ENCODE measurements around the gene RFXAP. TPM values are rescaled to one million over a fixed set of nuclear protein-coding genes. Genes with fewer than 3 reads are reported as not detected.

RFXAP gene
- total RNA-seq, 1 donor from 2014 or later, result 5.5 TPM

DNA sequence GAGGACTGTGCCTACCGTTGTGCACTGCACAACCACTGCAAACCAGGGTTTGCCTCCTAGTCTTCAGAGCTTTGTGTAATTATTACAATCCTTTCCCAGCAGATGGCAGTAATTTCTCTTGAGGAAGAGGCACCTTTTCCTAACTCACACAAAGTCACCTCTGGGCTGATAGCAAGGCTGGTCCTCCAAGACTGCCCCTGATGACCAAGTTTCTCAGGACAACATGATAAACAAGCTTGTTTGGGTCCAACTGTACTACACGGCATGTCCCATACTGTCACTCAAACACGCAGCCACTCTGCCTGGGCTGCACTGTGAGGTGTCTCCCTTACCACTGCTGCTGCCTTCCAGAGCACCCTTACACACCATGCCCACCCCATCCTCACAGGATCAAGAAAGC is 39.3 kb downstream of the RFXAP start:
- Histone ChIP-seq H3K9ac (ENCODE audit: low read length) (no peak overlapping the region), H3K27ac (ENCODE audit: low read depth, low read length) (no peak overlapping the region), H3K4me2 (ENCODE audit: low read length) (no peak overlapping the region), H3K27me3 (ENCODE audit: insufficient read depth, low read length) (no peaks in the 10 kb centered on the region), H4K20me1 (ENCODE audit: insufficient read depth, low read length) (no peaks in the 10 kb centered on the region), H3K4me1 (ENCODE audit: insufficient read depth, low read length) (no peaks in the 10 kb centered on the region), H3K4me3 (ENCODE audit: insufficient read depth, low read depth, low read length) (no peak overlapping the region), H3K9me3 (ENCODE audit: insufficient read depth, low read depth, low read length) (no peaks in the 10 kb centered on the region), H3K36me3 (ENCODE audit: insufficient read depth, low read length) (no peaks in the 10 kb centered on the region), H3K79me2 (ENCODE audit: insufficient read depth, low read length) (no peaks in the 10 kb centered on the region), H2AFZ (ENCODE audit: low read depth, low read length) (no peak overlapping the region)
- Mint-ChIP-seq H3K4me1 (ENCODE audit: low read depth, unreplicated experiment) (peaks cover 5% of the 10 kb centered on the region), H3K36me3 (ENCODE audit: low read depth, unreplicated experiment) (peaks cover under 1% of the 10 kb centered on the region), H3K9me3 (ENCODE audit: unreplicated experiment) (no peaks in the 10 kb centered on the region), H3K4me3 (ENCODE audit: unreplicated experiment) (no peak overlapping the region), H3K27me3 (ENCODE audit: low read depth, unreplicated experiment) (no peaks in the 10 kb centered on the region), H3K27ac (ENCODE audit: unreplicated experiment) (no peak overlapping the region)
- DNase-seq (ENCODE audit: low read depth) (peak; percentile 32), FAIRE-seq (peak; percentile 54)
- TF ChIP-seq, protein P1, sequence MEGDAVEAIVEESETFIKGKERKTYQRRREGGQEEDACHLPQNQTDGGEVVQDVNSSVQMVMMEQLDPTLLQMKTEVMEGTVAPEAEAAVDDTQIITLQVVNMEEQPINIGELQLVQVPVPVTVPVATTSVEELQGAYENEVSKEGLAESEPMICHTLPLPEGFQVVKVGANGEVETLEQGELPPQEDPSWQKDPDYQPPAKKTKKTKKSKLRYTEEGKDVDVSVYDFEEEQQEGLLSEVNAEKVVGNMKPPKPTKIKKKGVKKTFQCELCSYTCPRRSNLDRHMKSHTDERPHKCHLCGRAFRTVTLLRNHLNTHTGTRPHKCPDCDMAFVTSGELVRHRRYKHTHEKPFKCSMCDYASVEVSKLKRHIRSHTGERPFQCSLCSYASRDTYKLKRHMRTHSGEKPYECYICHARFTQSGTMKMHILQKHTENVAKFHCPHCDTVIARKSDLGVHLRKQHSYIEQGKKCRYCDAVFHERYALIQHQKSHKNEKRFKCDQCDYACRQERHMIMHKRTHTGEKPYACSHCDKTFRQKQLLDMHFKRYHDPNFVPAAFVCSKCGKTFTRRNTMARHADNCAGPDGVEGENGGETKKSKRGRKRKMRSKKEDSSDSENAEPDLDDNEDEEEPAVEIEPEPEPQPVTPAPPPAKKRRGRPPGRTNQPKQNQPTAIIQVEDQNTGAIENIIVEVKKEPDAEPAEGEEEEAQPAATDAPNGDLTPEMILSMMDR (IDR thresholded peaks at IDR 0.05; ENCODE audit: insufficient read depth, low read depth, low read length), result peak; percentile 48
- TF ChIP-seq EZH2 (IDR thresholded peaks at IDR 0.05; ENCODE audit: insufficient read depth, low read length), result no peak

GRCh38 chr13:36859259-36859658 is 40.2 kb downstream of the RFXAP start:
- Mint-ChIP-seq H3K27ac (ENCODE audit: unreplicated experiment) (no peak overlapping the region), H3K36me3 (ENCODE audit: low read depth, unreplicated experiment) (peaks cover 4% of the 10 kb centered on the region), H3K27me3 (ENCODE audit: low read depth, unreplicated experiment) (peaks cover 3% of the 10 kb centered on the region), H3K4me1 (ENCODE audit: low read depth, unreplicated experiment) (peaks cover 5% of the 10 kb centered on the region), H3K4me3 (ENCODE audit: unreplicated experiment) (no peak overlapping the region), H3K9me3 (ENCODE audit: unreplicated experiment) (no peaks in the 10 kb centered on the region)
- TF ChIP-seq, protein P1 (IDR thresholded peaks at IDR 0.05; ENCODE audit: insufficient read depth, low read depth, low read length), result no peak
- TF ChIP-seq EZH2 (IDR thresholded peaks at IDR 0.05; ENCODE audit: insufficient read depth, low read length), result no peak
- Histone ChIP-seq H3K36me3 (ENCODE audit: insufficient read depth, low read length) (no peaks in the 10 kb centered on the region), H3K9me3 (ENCODE audit: insufficient read depth, low read depth, low read length) (no peaks in the 10 kb centered on the region), H2AFZ (ENCODE audit: low read depth, low read length) (no peak overlapping the region), H3K9ac (ENCODE audit: low read length) (no peak overlapping the region), H4K20me1 (ENCODE audit: insufficient read depth, low read length) (no peaks in the 10 kb centered on the region), H3K79me2 (ENCODE audit: insufficient read depth, low read length) (no peaks in the 10 kb centered on the region), H3K4me1 (ENCODE audit: insufficient read depth, low read length) (no peaks in the 10 kb centered on the region), H3K27ac (ENCODE audit: low read depth, low read length) (no peak overlapping the region), H3K27me3 (ENCODE audit: insufficient read depth, low read length) (no peaks in the 10 kb centered on the region), H3K4me3 (ENCODE audit: insufficient read depth, low read depth, low read length) (no peak overlapping the region), H3K4me2 (ENCODE audit: low read length) (no peak overlapping the region)
- FAIRE-seq (no peak), DNase-seq (ENCODE audit: low read depth) (no peak)

- Mint-ChIP-seq H3K27ac (ENCODE audit: unreplicated experiment) (no peak overlapping the region), H3K36me3 (ENCODE audit: low read depth, unreplicated experiment) (peaks cover 16% of the 10 kb centered on the region), H3K9me3 (ENCODE audit: unreplicated experiment) (no peaks in the 10 kb centered on the region), H3K4me1 (ENCODE audit: low read depth, unreplicated experiment) (peaks cover 4% of the 10 kb centered on the region), H3K4me3 (ENCODE audit: unreplicated experiment) (no peak overlapping the region), H3K27me3 (ENCODE audit: low read depth, unreplicated experiment) (peaks cover 5% of the 10 kb centered on the region)
- no peak overlapping the region for H3K4me3 ChIP-seq (ENCODE audit: insufficient read depth, low read depth, low read length)
- DNase-seq (ENCODE audit: low read depth), result peak; percentile 9
- H3K9ac ChIP-seq (ENCODE audit: low read length), result no peak overlapping the region
- no peaks in the 10 kb centered on the region for H3K79me2 ChIP-seq (ENCODE audit: insufficient read depth, low read length)
- no peaks in the 10 kb centered on the region for H4K20me1 ChIP-seq (ENCODE audit: insufficient read depth, low read length)
- no peak overlapping the region for H3K4me2 ChIP-seq (ENCODE audit: low read length)
- no peak overlapping the region for H2AFZ ChIP-seq (ENCODE audit: low read depth, low read length)
- H3K4me1 ChIP-seq (ENCODE audit: insufficient read depth, low read length), result no peaks in the 10 kb centered on the region
- H3K36me3 ChIP-seq (ENCODE audit: insufficient read depth, low read length), result no peaks in the 10 kb centered on the region
- H3K27me3 ChIP-seq (ENCODE audit: insufficient read depth, low read length), result no peaks in the 10 kb centered on the region
- H3K9me3 ChIP-seq (ENCODE audit: insufficient read depth, low read depth, low read length), result no peaks in the 10 kb centered on the region
- no peak overlapping the region for H3K27ac ChIP-seq (ENCODE audit: low read depth, low read length)
- FAIRE-seq, result no peak
- TF ChIP-seq, protein P1 (IDR thresholded peaks at IDR 0.05; ENCODE audit: insufficient read depth, low read depth, low read length), result no peak
- TF ChIP-seq EZH2 (IDR thresholded peaks at IDR 0.05; ENCODE audit: insufficient read depth, low read length), result no peak
Measured at GRCh38 chr13:36862002-36862685, 43.1 kb downstream of the RFXAP start.
